Measurements from ENCODE around the gene SLC2A11.

- TF ChIP-seq CTCF (IDR thresholded peaks at IDR 0.05; ENCODE audit: insufficient read depth, low read depth, low read length) (no peak), EZH2 (IDR thresholded peaks at IDR 0.05; ENCODE audit: insufficient read depth, low read length) (no peak)
Observed at GRCh38 chr22:23901600-23901999, 43.9 kb downstream of the SLC2A11 start.

Data from astrocyte (in vitro differentiated cells and primary cell).